NCI-H82 treated with DMSO at 0.1 percent for 48 hours (cell line): ENCODE results near the gene DPYD.
"Not testable (repeated sequence)": the region's sequence is repeated elsewhere in the genome, so short reads cannot be mapped to it uniquely, and the experiment has no call there.

Experiments used
- DNase-seq: peaks from one replicate; lab custom pipeline; 2025; ENCODE audit not compliant: unreplicated experiment; lab: John Stamatoyannopoulos, UW

DPYD gene

DNA sequence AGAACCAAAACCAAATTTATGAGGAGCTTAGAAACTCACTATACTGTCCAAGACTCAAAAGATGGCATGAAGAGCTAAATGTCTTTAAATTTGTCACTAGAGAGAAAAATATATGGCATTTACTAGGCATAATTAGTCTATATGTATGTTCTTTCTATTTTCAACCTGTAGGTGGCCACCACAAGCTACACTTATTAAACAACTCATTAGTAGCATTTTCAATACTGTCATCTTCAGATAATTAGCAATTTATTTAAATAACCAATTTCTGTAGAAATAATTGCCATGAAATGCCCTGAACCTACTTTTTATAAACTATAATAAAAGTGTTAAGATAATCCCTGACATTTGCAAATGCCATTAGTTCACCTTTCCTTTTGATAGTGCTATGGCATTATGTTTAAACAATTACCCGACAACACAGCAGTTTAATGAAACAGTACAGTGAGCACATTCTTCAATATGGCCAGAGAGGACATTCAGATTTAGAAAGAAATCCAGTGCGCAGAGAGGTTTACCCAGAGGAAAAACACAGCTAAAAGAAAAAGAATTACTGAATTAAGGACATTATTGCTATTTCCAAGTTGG is 676.8 kb downstream of the DPYD start:
- peak; percentile 18 for DNase-seq

- no peak for DNase-seq
Observed at GRCh38 chr1:97238816-97239215, 682.0 kb downstream of the DPYD start.

- DNase-seq = not testable (repeated sequence)
Observed at GRCh38 chr1:97231354-97231753, 689.5 kb downstream of the DPYD start.

DNA sequence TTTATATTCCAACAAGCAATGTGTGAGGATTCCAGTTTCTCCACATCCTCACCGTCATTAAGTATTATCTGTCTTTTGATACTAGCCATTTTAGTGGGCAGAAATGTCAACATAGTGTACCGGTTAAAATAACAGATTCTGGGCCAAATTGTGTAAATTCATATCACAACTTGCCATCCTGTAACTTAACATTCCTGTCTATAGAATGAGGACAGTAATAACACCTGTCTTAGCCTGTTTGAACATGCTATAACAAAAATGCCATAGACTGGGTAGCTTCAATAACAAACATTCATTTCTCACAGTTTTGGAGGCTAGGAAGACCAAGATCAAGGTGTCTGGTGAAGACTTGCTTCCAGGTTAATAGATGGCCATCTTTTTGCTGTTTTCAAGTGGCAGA is 708.2 kb downstream of the DPYD start:
- no peak for DNase-seq

GRCh38 chr1:97210307-97210706 is 710.5 kb downstream of the DPYD start:
- DNase-seq = no peak

- DNase-seq = no peak
Observed at GRCh38 chr1:97209381-97209957, 711.4 kb downstream of the DPYD start.

- no peak for DNase-seq
Observed at GRCh38 chr1:97207868-97208267, 713.0 kb downstream of the DPYD start.

DNA sequence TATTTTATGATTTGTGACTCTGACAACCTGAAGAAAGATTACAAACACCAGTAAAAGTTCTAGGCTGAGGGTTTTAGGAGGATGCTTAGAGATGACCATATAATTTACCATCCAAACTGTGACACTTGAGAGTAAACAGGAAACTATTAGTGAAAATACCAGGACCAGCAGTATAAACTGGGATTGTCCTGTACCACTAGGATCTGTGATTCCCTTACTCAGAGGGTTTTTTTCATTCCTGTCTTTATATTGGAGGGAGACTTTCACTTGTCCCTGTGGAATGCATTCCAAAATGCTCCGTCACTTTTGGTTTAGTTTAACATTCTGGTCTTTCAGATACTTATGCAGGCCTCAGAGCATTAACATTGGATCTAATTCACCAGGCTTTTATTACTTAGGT is 716.4 kb downstream of the DPYD start:
- DNase-seq = peak; percentile 87

DNA sequence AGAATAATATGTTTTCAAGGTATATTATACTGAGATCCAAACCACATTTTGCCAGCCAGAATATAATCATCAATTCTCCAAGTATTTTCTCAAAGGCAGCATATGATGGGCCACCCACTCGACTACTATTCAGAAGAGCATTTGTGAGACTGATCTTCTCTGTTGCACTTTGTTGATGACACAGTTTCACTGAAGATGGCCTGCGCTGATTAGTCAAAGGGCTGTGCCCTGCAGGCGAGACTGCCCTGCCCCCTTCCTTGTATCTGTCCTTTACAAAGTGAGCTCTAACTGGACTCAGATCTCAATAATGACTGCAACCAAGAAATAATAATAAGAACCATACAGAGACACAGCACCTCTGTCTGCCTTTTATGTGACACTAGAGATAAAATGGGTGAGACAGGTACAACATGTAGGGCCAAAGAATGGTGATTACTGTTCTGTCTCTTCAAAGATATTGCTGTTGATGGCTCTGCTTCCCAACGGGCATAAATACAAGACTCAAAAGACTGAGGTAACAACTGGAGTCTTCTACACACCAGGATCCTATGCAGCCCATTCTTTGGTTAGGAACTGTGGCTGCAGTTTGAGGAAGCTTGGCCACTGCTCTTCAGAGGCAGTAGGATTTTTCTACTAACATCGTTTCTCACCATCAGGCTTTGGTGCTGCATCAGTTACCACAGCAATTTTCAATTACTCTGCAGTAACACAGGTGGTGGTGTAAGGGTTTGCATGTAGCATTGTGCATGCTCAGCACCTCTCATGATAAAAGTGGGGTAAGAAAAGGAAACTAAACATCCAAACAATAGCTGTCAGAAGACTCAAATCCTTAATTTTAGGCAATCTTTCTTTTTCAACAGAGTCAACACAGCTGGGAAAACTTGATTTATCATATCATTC is 718.1 kb downstream of the DPYD start:
- no peak for DNase-seq

DNA sequence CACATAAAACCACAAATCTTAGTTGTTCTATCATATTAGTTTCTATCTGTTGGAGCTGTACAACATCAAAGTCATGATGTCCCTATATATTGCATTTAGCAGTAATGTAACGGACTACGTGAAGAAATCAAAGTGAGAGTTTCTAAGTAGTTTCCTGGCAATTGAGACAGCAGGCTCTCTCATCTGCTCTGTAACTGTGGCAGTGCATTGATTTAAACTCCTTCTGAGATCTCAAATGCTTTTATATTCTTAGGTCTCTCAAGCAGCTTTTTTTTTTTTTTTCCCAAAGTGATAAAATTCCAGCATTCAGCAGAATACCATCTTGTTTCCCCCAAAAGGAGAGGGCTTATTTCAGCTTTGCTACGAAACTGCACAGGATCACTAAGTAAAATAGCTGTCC is 719.2 kb downstream of the DPYD start:
- DNase-seq = no peak

- no peak for DNase-seq
Observed at GRCh38 chr1:97200595-97200994, 720.2 kb downstream of the DPYD start.

DNA sequence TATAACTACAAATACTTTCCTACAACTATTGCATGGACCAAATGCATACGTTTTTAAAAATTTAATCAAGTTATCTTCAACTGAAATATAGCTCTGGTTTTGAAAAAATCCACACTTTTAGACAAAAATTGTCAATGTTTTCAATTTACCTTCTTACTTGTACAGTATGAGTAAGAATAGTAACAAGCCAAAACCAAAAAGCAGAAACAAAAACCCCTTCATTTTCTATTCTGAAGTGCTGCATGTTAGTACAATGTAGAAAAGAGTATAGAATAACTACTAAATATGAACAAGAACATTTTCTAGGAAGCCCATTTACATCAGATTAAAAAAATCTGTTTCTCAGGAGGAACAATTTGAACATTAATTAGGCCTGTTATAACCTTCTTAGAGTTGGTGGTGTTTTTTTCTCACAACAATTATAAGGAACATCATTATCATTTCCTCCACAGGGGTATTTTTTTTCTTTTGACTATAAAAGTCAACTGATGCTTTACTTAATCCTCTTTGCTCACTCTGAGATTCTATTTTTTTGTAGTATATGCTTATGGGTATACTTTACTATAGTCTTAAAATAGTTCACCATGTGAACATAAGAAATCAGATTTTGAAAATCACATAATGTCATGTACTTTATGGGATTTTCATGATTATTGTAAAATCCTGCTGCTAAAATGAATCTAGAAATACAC is 723.9 kb downstream of the DPYD start:
- no peak for DNase-seq

GRCh38 chr1:97192872-97193572 is 727.8 kb downstream of the DPYD start:
- no peak for DNase-seq

GRCh38 chr1:97190326-97190725 is 730.5 kb downstream of the DPYD start:
- no peak for DNase-seq

- DNase-seq = no peak
Observed at GRCh38 chr1:97186381-97186780, 734.5 kb downstream of the DPYD start.

GRCh38 chr1:97174039-97174704 is 746.7 kb downstream of the DPYD start:
- no peak for DNase-seq

GRCh38 chr1:97170300-97170699 is 750.5 kb downstream of the DPYD start:
- no peak for DNase-seq

DNA sequence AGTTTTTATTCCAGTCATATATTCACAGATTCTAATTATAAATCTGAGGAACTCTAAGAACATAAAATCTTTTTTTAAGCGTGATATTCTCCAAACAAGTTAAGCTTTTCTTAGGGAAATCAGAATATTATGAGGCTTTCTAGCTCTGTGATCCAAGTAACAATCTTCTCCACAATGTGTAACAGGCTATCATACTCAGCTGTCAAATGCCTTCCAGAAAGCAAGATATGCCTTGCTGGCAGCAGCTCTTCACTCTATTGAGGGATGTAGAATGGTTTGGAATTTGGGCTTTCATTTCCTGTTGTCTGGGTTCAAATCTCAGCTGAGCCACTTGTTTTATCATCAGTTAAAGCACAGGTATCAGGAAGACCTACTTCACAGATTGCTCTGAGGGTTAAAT is 752.8 kb downstream of the DPYD start:
- no peak for DNase-seq

GRCh38 chr1:97167246-97167645 is 753.6 kb downstream of the DPYD start:
- no peak for DNase-seq

DNA sequence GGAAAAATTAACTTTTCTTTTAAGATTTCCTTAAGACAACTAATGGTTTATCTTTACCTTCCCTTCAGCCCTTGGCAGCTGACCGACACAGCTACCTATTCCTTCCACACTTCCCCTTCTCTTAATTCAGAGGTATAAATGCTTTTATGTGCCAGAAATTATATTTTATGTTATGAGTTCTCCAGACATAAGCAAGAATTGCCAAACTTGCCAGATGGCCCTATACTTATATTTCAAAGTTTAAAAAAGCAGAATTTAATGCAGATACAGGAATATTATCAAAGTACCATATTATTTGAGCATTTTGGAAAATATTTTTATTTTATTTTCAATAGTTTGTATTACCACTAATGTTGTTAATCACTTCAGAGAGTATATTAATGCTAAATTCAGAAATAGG is 754.2 kb downstream of the DPYD start:
- DNase-seq = no peak

GRCh38 chr1:97164276-97164639 is 756.6 kb downstream of the DPYD start:
- DNase-seq = no peak
